NB4 (cell line): Measurements from ENCODE around the gene IL18RAP.

ENCODE experiments used
- CTCF ChIP-seq: IDR thresholded peaks from one replicate; pipeline ENCODE4 v1.5.1; 2012; ENCODE audit warnings: low read depth, low read length
- MYC ChIP-seq: IDR thresholded peaks from 2 replicates; pipeline ENCODE4 v1.6.1; 2011; ENCODE audit warnings: low read depth, low read length
- POLR2A ChIP-seq: IDR thresholded peaks from 2 replicates; pipeline ENCODE4 v1.6.1; 2011; ENCODE audit warnings: mild to moderate bottlenecking; ENCODE audit not compliant: insufficient read length; ENCODE audit errors: extremely low read depth

- TF ChIP-seq CTCF = no peak
- TF ChIP-seq POLR2A = no peak
- no peak for TF ChIP-seq MYC
These were observed 46.8 kb upstream of the IL18RAP start for GRCh38 chr2:102376052-102376591.
